HepG2 (cell line): ENCODE measurements around the gene FLAD1. TPM values are rescaled to one million over a fixed set of nuclear protein-coding genes. Genes with fewer than 3 reads are reported as not detected.

Source experiments
- AHR ChIP-seq: IDR thresholded peaks from 2 replicates; pipeline ENCODE4 v1.6.1; 2018; ENCODE audit warnings: missing genetic modification reagents, missing compliant biosample characterization
- ATRX ChIP-seq: sonication (generic); formaldehyde crosslinking; IDR thresholded peaks from 2 replicates; pipeline ENCODE4 v1.4.0; 2020; ENCODE audit warnings: missing genetic modification reagents, borderline replicate concordance
- BHLHE40 ChIP-seq: IDR thresholded peaks from 2 replicates; pipeline ENCODE4 v1.6.1; 2011; ENCODE audit warnings: low read length, improper control_type of control experiment
- FOXC1 ChIP-seq: sonication (generic); formaldehyde crosslinking; IDR thresholded peaks from 2 replicates; pipeline ENCODE4 v1.8.0; 2022; ENCODE audit warnings: mild to moderate bottlenecking, missing genetic modification reagents, borderline replicate concordance
- HNF4A ChIP-seq: sonication (generic); formaldehyde crosslinking; IDR thresholded peaks from 2 replicates; pipeline ENCODE4 v1.4.0; 2020; ENCODE audit warnings: missing genetic modification reagents
- KLF12 ChIP-seq: sonication (generic); formaldehyde crosslinking; IDR thresholded peaks from 2 replicates; pipeline ENCODE4 v1.4.0; 2020; ENCODE audit warnings: missing genetic modification reagents, borderline replicate concordance
- MAFG ChIP-seq: sonication (generic); formaldehyde crosslinking; IDR thresholded peaks from 2 replicates; pipeline ENCODE4 v1.5.1; 2020; ENCODE audit warnings: mild to moderate bottlenecking, missing genetic modification reagents
- POGZ ChIP-seq: sonication (generic); formaldehyde crosslinking; IDR thresholded peaks from 2 replicates; pipeline ENCODE4 v1.4.0; 2020; ENCODE audit warnings: mild to moderate bottlenecking, missing genetic modification reagents
- PRPF4 ChIP-seq: fragments of 200-400 bp; formaldehyde crosslinking; IDR thresholded peaks from 2 replicates; pipeline ENCODE4 v1.6.1; 2016; ENCODE audit warnings: low read length, low read depth; ENCODE audit not compliant: poor library complexity, severe bottlenecking
- REXO4 ChIP-seq: sonication (generic); formaldehyde crosslinking; IDR thresholded peaks from 2 replicates; pipeline ENCODE4 v1.8.0; 2022; ENCODE audit warnings: missing genetic modification reagents, mild to moderate bottlenecking, borderline replicate concordance
- SRSF9 ChIP-seq: fragments of 200-400 bp; formaldehyde crosslinking; IDR thresholded peaks from 2 replicates; pipeline ENCODE4 v1.6.1; 2018; ENCODE audit warnings: borderline replicate concordance, mild to moderate bottlenecking, low read depth, low read length; ENCODE audit not compliant: insufficient read depth, poor library complexity, severe bottlenecking
- SRY ChIP-seq: sonication (generic); formaldehyde crosslinking; IDR thresholded peaks from 2 replicates; pipeline ENCODE4 v1.8.0; 2022; ENCODE audit warnings: mild to moderate bottlenecking, missing genetic modification reagents
- SYNCRIP ChIP-seq: fragments of 200-400 bp; formaldehyde crosslinking; IDR thresholded peaks from 2 replicates; pipeline ENCODE4 v1.6.1; 2018; ENCODE audit warnings: mild to moderate bottlenecking, low read depth, low read length; ENCODE audit not compliant: insufficient read depth
- TP53 ChIP-seq: sonication (generic); formaldehyde crosslinking; conservative IDR thresholded peaks from 2 replicates; pipeline ENCODE4 v1.4.0; 2020; ENCODE audit warnings: missing genetic modification reagents
- YEATS4 ChIP-seq: sonication (generic); formaldehyde crosslinking; IDR thresholded peaks from 2 replicates; pipeline ENCODE4 v1.4.0; 2020; ENCODE audit warnings: missing genetic modification reagents, borderline replicate concordance
- ZBTB21 ChIP-seq: sonication (generic); formaldehyde crosslinking; IDR thresholded peaks from 2 replicates; pipeline ENCODE4 v1.4.0; 2020; ENCODE audit warnings: missing genetic modification reagents
- ZNF20 ChIP-seq: sonication (generic); formaldehyde crosslinking; IDR thresholded peaks from 2 replicates; pipeline ENCODE4 v1.4.0; 2020; ENCODE audit warnings: mild to moderate bottlenecking, moderate library complexity, missing genetic modification reagents
- ZNF557 ChIP-seq: sonication (generic); formaldehyde crosslinking; IDR thresholded peaks from 2 replicates; pipeline ENCODE4 v1.4.0; 2020; ENCODE audit warnings: missing genetic modification reagents
- ZNF879 ChIP-seq: sonication (generic); formaldehyde crosslinking; IDR thresholded peaks from 2 replicates; pipeline ENCODE4 v1.8.1; 2023; ENCODE audit warnings: missing genetic modification reagents
- polyA plus RNA-seq, 8 experiments: library from polyadenylated mRNA; depleted of rRNA in 3 of 8; stranded (reverse) in 7 of 8; unstranded in 1 of 8; fragments of >200 nt; fragmentation: Illumina TruSeq in 4 of 8; extraction: Trizol in 4 of 8; gene quantifications; 2 replicates each; pipeline versions ENCODE4 v1.2.1 to v1.2.3, GENCODE V29; 2011 to 2016; ENCODE audit warnings: low read depth in 4 of 8, missing spikeins in 1 of 8, mixed read lengths in 1 of 8; ENCODE audit not compliant: insufficient read depth in 1 of 8
- total RNA-seq, 5 experiments: library from RNA; depleted of rRNA; stranded (reverse); fragments of >200 nt; fragmentation: Illumina TruSeq; extraction: Trizol; gene quantifications; 2 replicates each; pipeline ENCODE4 v1.2.3, GENCODE V29; 2016; ENCODE audit warnings: low read depth in 1 of 5
- TF ChIP-seq, protein P1 (sequence below): sonication (generic); formaldehyde crosslinking; IDR thresholded peaks from 2 replicates; pipeline ENCODE4 v1.4.0; 2020; ENCODE audit warnings: mild to moderate bottlenecking, low read depth, missing genetic modification reagents
- TF ChIP-seq, protein P2 (sequence below): sonication (generic); formaldehyde crosslinking; IDR thresholded peaks from 2 replicates; pipeline ENCODE4 v1.4.0; 2020; ENCODE audit warnings: missing genetic modification reagents
- TF ChIP-seq, protein P3 (sequence below): sonication (generic); formaldehyde crosslinking; IDR thresholded peaks from 2 replicates; pipeline ENCODE4 v1.8.0; 2022; ENCODE audit warnings: missing genetic modification reagents, low read depth, mild to moderate bottlenecking, borderline replicate concordance
- TF ChIP-seq, protein P4 (sequence below): sonication (generic); formaldehyde crosslinking; IDR thresholded peaks from 2 replicates; pipeline ENCODE4 v1.4.0; 2020; ENCODE audit warnings: mild to moderate bottlenecking, missing genetic modification reagents, borderline replicate concordance

FLAD1 gene
- total and polyA plus RNA-seq, 2 of the 13 experiments (the other 11 are each of a cell fraction or from before 2014, with no cell fraction given), result 25.9 to 32.8 TPM

DNA sequence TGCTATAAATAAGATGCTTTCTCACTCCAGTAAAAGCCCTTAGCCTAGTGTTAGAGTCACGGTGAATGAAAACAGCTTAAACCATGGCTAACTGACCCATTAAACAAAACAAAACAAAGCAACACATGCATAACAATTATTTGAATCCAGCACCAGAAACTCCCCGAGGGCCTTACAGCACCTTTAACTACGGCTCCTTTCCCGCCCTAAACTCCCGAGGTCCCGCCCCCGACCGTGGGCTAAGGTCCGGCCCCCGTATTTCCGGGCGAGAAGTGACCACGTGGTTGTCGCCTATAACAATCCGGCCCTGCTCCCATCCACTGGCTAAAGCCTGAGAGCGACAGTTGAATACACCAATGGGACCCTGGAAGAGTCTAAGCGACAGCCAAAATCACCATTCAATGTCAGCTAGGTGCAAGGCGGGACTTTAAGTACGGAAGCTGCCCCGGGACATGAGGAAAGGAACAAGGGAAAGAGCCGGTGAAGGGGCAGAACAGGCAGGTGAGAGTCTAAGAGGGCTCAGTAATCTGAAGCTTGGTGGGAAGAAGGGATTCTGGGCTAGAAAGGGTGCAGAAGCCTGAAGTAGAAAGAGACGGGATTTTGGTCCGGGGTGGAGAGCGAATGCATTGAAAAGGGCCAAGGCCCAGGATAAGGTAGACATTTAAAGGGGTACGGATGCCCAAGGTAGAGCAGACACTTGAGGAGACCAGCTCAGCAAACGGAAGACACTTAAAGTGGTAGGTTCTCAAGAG, at the start of gene FLAD1 (continued):
- TF ChIP-seq, protein P1, sequence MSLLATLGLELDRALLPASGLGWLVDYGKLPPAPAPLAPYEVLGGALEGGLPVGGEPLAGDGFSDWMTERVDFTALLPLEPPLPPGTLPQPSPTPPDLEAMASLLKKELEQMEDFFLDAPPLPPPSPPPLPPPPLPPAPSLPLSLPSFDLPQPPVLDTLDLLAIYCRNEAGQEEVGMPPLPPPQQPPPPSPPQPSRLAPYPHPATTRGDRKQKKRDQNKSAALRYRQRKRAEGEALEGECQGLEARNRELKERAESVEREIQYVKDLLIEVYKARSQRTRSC (CRISPR knock-in tag), result no peak
- TF ChIP-seq POGZ (CRISPR knock-in tag) (peak; percentile 55; the same call in 1 of the 2 replicates), SRY (CRISPR knock-in tag) (no peak), REXO4 (CRISPR knock-in tag) (no peak), SYNCRIP (no peak), SRSF9 (no peak), ZBTB21 (CRISPR knock-in tag) (no peak), ATRX (CRISPR knock-in tag) (no peak), TP53 (CRISPR knock-in tag) (no peak), BHLHE40 (no peak), FOXC1 (CRISPR knock-in tag) (no peak), MAFG (CRISPR knock-in tag) (no peak), PRPF4 (no peak), ZNF20 (CRISPR knock-in tag) (no peak), ZNF557 (CRISPR knock-in tag) (no peak), HNF4A (no peak; the same call in 1 of the 2 replicates), YEATS4 (peak; percentile 64; the same call in 1 of the 2 replicates), KLF12 (no peak), AHR (CRISPR knock-in tag) (no peak; the same call in 1 of the 2 replicates), ZNF879 (CRISPR knock-in tag) (no peak)
- TF ChIP-seq, protein P2, sequence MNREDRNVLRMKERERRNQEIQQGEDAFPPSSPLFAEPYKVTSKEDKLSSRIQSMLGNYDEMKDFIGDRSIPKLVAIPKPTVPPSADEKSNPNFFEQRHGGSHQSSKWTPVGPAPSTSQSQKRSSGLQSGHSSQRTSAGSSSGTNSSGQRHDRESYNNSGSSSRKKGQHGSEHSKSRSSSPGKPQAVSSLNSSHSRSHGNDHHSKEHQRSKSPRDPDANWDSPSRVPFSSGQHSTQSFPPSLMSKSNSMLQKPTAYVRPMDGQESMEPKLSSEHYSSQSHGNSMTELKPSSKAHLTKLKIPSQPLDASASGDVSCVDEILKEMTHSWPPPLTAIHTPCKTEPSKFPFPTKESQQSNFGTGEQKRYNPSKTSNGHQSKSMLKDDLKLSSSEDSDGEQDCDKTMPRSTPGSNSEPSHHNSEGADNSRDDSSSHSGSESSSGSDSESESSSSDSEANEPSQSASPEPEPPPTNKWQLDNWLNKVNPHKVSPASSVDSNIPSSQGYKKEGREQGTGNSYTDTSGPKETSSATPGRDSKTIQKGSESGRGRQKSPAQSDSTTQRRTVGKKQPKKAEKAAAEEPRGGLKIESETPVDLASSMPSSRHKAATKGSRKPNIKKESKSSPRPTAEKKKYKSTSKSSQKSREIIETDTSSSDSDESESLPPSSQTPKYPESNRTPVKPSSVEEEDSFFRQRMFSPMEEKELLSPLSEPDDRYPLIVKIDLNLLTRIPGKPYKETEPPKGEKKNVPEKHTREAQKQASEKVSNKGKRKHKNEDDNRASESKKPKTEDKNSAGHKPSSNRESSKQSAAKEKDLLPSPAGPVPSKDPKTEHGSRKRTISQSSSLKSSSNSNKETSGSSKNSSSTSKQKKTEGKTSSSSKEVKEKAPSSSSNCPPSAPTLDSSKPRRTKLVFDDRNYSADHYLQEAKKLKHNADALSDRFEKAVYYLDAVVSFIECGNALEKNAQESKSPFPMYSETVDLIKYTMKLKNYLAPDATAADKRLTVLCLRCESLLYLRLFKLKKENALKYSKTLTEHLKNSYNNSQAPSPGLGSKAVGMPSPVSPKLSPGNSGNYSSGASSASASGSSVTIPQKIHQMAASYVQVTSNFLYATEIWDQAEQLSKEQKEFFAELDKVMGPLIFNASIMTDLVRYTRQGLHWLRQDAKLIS (CRISPR knock-in tag), result no peak
- TF ChIP-seq, protein P3, sequence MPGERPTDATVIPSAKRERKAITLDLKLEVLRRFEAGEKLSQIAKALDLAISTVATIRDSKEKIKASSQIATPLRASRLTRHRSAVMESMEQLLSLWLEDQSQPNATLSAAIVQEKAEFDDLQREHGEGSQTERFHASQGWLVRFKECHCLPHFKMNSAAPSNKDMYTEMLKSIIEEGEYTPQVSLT (CRISPR knock-in tag), result no peak
- TF ChIP-seq, protein P4, sequence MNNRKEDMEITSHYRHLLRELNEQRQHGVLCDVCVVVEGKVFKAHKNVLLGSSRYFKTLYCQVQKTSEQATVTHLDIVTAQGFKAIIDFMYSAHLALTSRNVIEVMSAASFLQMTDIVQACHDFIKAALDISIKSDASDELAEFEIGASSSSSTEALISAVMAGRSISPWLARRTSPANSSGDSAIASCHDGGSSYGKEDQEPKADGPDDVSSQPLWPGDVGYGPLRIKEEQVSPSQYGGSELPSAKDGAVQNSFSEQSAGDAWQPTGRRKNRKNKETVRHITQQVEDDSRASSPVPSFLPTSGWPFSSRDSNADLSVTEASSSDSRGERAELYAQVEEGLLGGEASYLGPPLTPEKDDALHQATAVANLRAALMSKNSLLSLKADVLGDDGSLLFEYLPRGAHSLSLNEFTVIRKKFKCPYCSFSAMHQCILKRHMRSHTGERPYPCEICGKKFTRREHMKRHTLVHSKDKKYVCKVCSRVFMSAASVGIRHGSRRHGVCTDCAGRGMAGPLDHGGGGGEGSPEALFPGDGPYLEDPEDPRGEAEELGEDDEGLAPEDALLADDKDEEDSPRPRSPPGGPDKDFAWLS (CRISPR knock-in tag), result no peak
